Adipocyte (in vitro differentiated cells): ENCODE data around the gene ZNF577.

Source experiments
- DNase-seq: peaks from one replicate; pipeline ENCODE4 v3.0.0-alpha.2; 2015; ENCODE audit warnings: low read depth
- H3K27me3 ChIP-seq: replicated peaks from 2 replicates; pipeline ENCODE4 v1.7.0; 2013; ENCODE audit warnings: mild to moderate bottlenecking, low read length, moderate library complexity; ENCODE audit not compliant: control insufficient read depth, insufficient read depth
- H3K36me3 ChIP-seq: 2 replicates; pipeline ENCODE4 v1.7.0; 2013; ENCODE audit warnings: low read length, mild to moderate bottlenecking, moderate library complexity; ENCODE audit not compliant: control insufficient read depth, insufficient read depth, severe bottlenecking
- H3K4me1 ChIP-seq: 2 replicates; pipeline ENCODE4 v1.7.0; 2013; ENCODE audit warnings: mild to moderate bottlenecking, low read length, moderate library complexity; ENCODE audit not compliant: control insufficient read depth, insufficient read depth
- H3K4me3 ChIP-seq: 2 replicates; pipeline ENCODE4 v1.7.0; 2013; ENCODE audit warnings: mild to moderate bottlenecking, low read length, moderate library complexity
- H3K9ac ChIP-seq: 2 replicates; pipeline ENCODE4 v1.7.0; 2013; ENCODE audit warnings: mild to moderate bottlenecking, low read length, moderate library complexity
- H3K9me3 ChIP-seq: 2 replicates; pipeline ENCODE4 v1.7.0; 2013; ENCODE audit warnings: mild to moderate bottlenecking, low read length, moderate library complexity; ENCODE audit not compliant: control insufficient read depth

The ZNF577 gene

DNA sequence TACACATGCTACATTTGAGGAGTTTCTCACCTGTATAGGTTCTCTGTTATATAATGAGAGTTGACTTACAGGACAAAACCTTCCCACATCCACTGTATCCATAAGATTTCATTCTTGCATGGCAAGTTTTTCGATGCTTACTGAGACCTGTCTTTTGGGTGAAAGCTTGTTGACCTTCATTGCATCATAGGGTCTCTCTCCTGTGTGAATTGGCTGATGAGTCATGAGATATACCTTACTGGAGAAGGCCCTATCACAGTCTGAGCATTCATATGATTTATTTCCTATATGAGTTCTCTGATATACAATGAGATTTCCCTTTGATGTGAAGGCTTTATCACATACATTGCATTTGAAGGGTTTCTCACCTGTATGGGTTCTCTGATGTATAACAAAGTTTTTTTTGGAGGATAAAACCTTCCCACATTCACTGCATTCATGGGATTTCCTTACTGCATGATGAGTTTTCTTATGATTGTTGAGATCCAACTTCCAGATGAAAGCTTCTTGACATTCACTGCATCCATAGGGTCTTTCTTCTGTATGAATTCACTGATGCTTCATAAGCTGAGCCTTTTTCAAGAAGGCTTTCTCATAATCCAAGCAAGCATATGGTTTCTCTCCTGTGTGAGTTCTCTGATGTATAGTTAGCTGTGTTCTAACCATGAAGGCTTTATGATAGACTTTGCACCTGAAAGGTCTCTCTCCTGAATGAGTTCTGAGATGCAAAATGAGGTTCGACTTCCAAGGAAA lies 25.7 kb downstream of the ZNF577 start:
- Histone ChIP-seq H3K36me3 (peaks cover 15% of the 10 kb centered on the region), H3K4me3 (peak overlapping the region; percentile 12), H3K9me3 (peaks cover 100% of the 10 kb centered on the region), H3K27me3 (no peaks in the 10 kb centered on the region), H3K4me1 (no peaks in the 10 kb centered on the region), H3K9ac (no peak overlapping the region)
- no peak for DNase-seq

DNA sequence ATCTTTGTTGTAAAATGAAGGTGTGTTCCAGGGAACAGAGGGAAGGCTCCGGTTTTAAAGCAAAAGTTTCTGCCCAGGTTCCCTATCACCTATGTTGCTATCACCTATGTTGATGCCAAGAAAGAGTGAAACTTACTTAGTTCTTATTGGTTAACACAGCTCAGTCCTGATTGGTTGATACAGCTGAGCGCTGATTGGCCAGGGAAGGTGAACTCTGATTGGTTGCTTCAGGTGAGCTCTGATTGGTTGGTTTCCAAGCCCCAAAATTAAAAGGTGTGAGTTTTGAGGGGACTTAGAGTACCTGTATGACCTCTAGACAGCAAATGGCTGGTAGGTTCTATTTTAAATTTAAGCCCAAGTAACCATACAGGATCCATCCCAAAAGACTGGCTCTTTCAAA lies 50.6 kb downstream of the ZNF577 start:
- Histone ChIP-seq H3K4me1 (no peaks in the 10 kb centered on the region), H3K36me3 (no peaks in the 10 kb centered on the region), H3K9ac (no peak overlapping the region), H3K4me3 (no peak overlapping the region), H3K27me3 (no peaks in the 10 kb centered on the region), H3K9me3 (peaks cover 8% of the 10 kb centered on the region)
- no peak for DNase-seq

- DNase-seq: no peak
- H3K4me3 ChIP-seq: no peak overlapping the region
- H3K27me3 ChIP-seq: no peaks in the 10 kb centered on the region
- peaks cover 26% of the 10 kb centered on the region for H3K9me3 ChIP-seq
- H3K4me1 ChIP-seq: no peaks in the 10 kb centered on the region
- H3K36me3 ChIP-seq: no peaks in the 10 kb centered on the region
- no peak overlapping the region for H3K9ac ChIP-seq
Measured at GRCh38 chr19:51830274-51830673, 57.5 kb downstream of the ZNF577 start.

DNA sequence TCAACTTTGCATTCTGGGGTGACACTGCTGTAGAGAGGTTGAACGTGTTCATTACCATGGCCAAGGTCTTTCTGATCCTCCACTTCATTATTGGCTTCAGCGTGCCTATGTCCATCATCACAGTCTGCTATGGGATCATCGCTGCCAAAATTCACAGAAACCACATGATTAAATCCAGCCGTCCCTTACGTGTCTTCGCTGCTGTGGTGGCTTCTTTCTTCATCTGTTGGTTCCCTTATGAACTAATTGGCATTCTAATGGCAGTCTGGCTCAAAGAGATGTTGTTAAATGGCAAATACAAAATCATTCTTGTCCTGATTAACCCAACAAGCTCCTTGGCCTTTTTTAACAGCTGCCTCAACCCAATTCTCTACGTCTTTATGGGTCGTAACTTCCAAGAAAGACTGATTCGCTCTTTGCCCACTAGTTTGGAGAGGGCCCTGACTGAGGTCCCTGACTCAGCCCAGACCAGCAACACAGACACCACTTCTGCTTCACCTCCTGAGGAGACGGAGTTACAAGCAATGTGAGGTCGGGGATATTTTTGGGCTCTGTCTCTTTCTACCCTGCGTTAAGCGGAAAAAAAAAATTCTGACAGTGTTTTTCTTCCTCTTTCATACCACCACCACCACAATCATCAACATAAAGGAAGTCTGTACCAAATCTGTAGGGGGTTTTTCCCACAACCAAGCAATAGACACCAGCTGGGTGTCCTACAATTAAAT lies 63.3 kb downstream of the ZNF577 start:
- Histone ChIP-seq H3K9me3 (peaks cover 24% of the 10 kb centered on the region), H3K36me3 (no peaks in the 10 kb centered on the region), H3K4me1 (peaks cover 13% of the 10 kb centered on the region), H3K4me3 (no peak overlapping the region), H3K27me3 (no peaks in the 10 kb centered on the region), H3K9ac (no peak overlapping the region)
- DNase-seq: no peak

DNA sequence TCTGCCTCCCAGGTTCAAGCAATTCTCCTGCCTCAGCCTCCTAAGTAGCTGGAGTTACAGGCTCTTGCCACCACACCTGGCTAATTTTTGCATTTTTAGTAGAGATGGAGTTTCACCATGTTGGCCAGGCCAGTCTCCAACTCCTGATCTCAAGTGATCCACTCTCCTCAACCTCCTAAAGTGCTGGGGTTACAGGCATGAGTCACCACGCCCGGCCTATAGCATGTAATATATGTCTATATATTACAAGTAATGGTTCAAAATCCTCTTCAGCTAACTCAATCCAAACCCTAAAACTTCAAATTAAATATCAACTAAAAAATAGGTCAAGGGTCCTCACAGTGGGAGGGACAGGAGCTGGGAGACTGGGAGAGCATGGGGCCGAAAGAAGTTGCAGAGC lies 64.8 kb downstream of the ZNF577 start:
- H3K27me3 ChIP-seq: no peaks in the 10 kb centered on the region
- H3K9me3 ChIP-seq: peaks cover 21% of the 10 kb centered on the region
- no peak for DNase-seq
- no peak overlapping the region for H3K4me3 ChIP-seq
- no peaks in the 10 kb centered on the region for H3K36me3 ChIP-seq
- H3K9ac ChIP-seq: no peak overlapping the region
- peaks cover 13% of the 10 kb centered on the region for H3K4me1 ChIP-seq

DNA sequence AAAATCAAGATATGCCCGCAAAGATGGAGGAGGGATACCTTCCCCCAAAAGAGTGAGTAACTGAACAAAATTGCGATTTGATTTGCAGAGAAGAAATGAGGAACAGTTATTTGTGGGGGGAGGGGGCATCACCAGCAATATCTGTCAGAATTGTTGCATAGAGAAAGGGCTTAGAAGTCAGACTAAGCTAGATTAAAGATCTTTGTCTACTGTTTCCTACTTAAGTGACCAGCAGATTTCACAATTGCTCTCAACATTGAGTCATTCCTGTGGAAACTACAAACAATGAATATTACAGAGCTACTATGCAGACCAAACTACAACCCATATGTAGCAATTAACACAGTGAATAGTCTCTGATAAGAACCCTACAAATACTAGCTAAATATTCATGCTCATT lies 65.4 kb downstream of the ZNF577 start:
- H3K4me3 ChIP-seq: no peak overlapping the region
- H3K36me3 ChIP-seq: no peaks in the 10 kb centered on the region
- DNase-seq: peak; percentile 25
- no peaks in the 10 kb centered on the region for H3K27me3 ChIP-seq
- peaks cover 13% of the 10 kb centered on the region for H3K4me1 ChIP-seq
- peaks cover 19% of the 10 kb centered on the region for H3K9me3 ChIP-seq
- H3K9ac ChIP-seq: peak overlapping the region; percentile 23

DNA sequence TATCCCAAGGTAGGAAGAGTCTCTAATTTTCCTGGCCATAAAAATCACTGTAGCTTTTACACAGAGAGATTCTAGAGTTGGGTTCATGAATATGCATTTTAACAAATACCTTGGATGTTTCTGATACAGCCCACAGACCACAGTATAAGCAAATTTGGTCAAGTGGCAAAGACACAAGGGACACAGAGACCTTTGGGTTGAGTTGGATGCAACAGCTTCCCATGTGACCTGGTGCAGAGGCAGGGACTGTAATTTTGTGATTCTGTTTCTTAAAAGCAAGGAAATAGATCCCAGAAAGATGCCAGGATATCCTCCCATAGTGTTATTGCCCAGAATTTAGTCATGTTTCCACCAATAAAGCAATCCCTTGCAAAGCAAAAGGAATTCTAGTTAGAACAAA lies 65.8 kb downstream of the ZNF577 start:
- Histone ChIP-seq H3K27me3 (no peaks in the 10 kb centered on the region), H3K4me3 (no peak overlapping the region), H3K4me1 (peaks cover 13% of the 10 kb centered on the region), H3K36me3 (no peaks in the 10 kb centered on the region), H3K9me3 (peaks cover 15% of the 10 kb centered on the region), H3K9ac (peak overlapping the region; percentile 38)
- no peak for DNase-seq

- Histone ChIP-seq H3K9ac (peak overlapping the region; percentile 38), H3K27me3 (no peaks in the 10 kb centered on the region), H3K4me3 (no peak overlapping the region), H3K4me1 (peaks cover 13% of the 10 kb centered on the region), H3K36me3 (no peaks in the 10 kb centered on the region), H3K9me3 (peaks cover 10% of the 10 kb centered on the region)
- DNase-seq: no peak
Measured at GRCh38 chr19:51821456-51821855, 66.3 kb downstream of the ZNF577 start.
